PC-9 (cell line): ENCODE data around the gene PFDN6.

Experiments used
- EZH2 ChIP-seq: fragments of 200-600 bp; sonication (generic); IDR thresholded peaks from 2 replicates; pipeline ENCODE4 v1.8.0; 2017; ENCODE audit warnings: antibody characterized with exemption, low read depth
- TF ChIP-seq, protein P1 (sequence below): fragments of 200-600 bp; sonication (generic); conservative IDR thresholded peaks from 2 replicates; pipeline ENCODE4 v1.6.1; 2017; ENCODE audit warnings: mixed run types, antibody characterized with exemption, mild to moderate bottlenecking, moderate library complexity

DNA sequence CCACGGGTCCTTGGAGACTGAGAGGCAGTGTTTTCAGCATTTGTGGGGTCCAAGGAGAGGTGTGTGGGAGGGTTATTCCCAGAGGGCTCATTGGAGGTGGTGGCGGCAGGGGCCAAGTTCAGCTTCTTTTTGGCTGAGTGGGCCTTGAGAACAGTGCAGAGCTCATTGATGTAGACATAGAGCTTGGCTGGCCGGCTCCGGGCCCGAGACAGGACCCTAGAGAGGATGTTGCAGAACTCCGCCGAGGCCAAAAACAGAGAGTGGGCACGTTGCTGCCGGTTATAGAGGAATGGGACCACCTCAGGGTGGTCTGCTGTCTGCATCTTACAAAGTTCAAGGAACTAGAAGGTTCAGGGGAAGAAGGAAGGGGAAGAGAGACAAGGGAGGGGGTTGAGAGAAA lies 31.8 kb downstream of the PFDN6 start:
- TF ChIP-seq, protein P1, sequence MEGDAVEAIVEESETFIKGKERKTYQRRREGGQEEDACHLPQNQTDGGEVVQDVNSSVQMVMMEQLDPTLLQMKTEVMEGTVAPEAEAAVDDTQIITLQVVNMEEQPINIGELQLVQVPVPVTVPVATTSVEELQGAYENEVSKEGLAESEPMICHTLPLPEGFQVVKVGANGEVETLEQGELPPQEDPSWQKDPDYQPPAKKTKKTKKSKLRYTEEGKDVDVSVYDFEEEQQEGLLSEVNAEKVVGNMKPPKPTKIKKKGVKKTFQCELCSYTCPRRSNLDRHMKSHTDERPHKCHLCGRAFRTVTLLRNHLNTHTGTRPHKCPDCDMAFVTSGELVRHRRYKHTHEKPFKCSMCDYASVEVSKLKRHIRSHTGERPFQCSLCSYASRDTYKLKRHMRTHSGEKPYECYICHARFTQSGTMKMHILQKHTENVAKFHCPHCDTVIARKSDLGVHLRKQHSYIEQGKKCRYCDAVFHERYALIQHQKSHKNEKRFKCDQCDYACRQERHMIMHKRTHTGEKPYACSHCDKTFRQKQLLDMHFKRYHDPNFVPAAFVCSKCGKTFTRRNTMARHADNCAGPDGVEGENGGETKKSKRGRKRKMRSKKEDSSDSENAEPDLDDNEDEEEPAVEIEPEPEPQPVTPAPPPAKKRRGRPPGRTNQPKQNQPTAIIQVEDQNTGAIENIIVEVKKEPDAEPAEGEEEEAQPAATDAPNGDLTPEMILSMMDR, result no peak
- TF ChIP-seq EZH2, result no peak
